Loucy (cell line): ENCODE measurements around the gene RORC.
"Not testable (repeated sequence)": the region's sequence is repeated elsewhere in the genome, so short reads cannot be mapped to it uniquely, and the experiment has no call there.

ENCODE experiments used
- H2AFZ ChIP-seq: fragments of 200-600 bp; sonication (generic); 2 replicates; pipeline ENCODE4 v1.6.0; 2016; ENCODE audit warnings: antibody characterized with exemption, mild to moderate bottlenecking, low read length, moderate library complexity
- H3F3A ChIP-seq: fragments of 200-600 bp; 2 replicates; pipeline ENCODE4 v1.6.0; 2016; ENCODE audit warnings: antibody characterized with exemption, low read depth, mild to moderate bottlenecking
- H3K27me3 ChIP-seq: fragments of 200-600 bp; sonication (generic); 2 replicates; pipeline ENCODE4 v1.6.1; 2014; ENCODE audit warnings: low read length, mild to moderate bottlenecking; ENCODE audit not compliant: insufficient read depth, poor library complexity, severe bottlenecking
- H3K36me3 ChIP-seq: fragments of 200-600 bp; sonication (generic); 2 replicates; pipeline ENCODE4 v1.6.1; 2016; ENCODE audit warnings: low read length; ENCODE audit not compliant: insufficient read depth
- H3K4me1 ChIP-seq: fragments of 200-600 bp; sonication (generic); 2 replicates; pipeline ENCODE4 v1.5.1; 2014; ENCODE audit warnings: low read length, mild to moderate bottlenecking; ENCODE audit not compliant: insufficient read depth, poor library complexity, severe bottlenecking
- H3K4me2 ChIP-seq: fragments of 200-600 bp; sonication (generic); 2 replicates; pipeline ENCODE4 v1.6.0; 2014; ENCODE audit warnings: antibody characterized with exemption, low read length, low read depth, mild to moderate bottlenecking; ENCODE audit not compliant: poor library complexity, severe bottlenecking
- H3K4me3 ChIP-seq: fragments of 200-600 bp; sonication (generic); 2 replicates; pipeline ENCODE4 v1.5.1; 2014; ENCODE audit warnings: low read length, mild to moderate bottlenecking, mixed read lengths; ENCODE audit not compliant: poor library complexity, severe bottlenecking
- H3K79me2 ChIP-seq: fragments of 200-600 bp; sonication (generic); 2 replicates; pipeline ENCODE4 v1.6.1; 2014; ENCODE audit warnings: low read length; ENCODE audit not compliant: insufficient read depth
- H3K9ac ChIP-seq: fragments of 200-600 bp; sonication (generic); 2 replicates; pipeline ENCODE4 v1.6.0; 2014; ENCODE audit warnings: mild to moderate bottlenecking, low read depth, low read length, moderate library complexity; ENCODE audit not compliant: poor library complexity, severe bottlenecking
- H3K9me2 ChIP-seq: fragments of 200-600 bp; sonication (generic); replicated peaks from 2 replicates; pipeline ENCODE4 v1.6.1; 2016; ENCODE audit warnings: low read depth, low read length, mixed read lengths
- H3K9me3 ChIP-seq: fragments of 200-600 bp; sonication (generic); 2 replicates; pipeline ENCODE4 v1.6.1; 2014; ENCODE audit warnings: mild to moderate bottlenecking, antibody characterized with exemption, low read length, low read depth; ENCODE audit not compliant: insufficient read depth
- H4K20me1 ChIP-seq: fragments of 200-600 bp; sonication (generic); 2 replicates; pipeline ENCODE4 v1.6.0; 2014; ENCODE audit warnings: antibody characterized with exemption, low read length, mild to moderate bottlenecking; ENCODE audit not compliant: insufficient read depth, poor library complexity, severe bottlenecking
- CTCF ChIP-seq: fragments of 200-600 bp; sonication (generic); conservative IDR thresholded peaks from 2 replicates; pipeline ENCODE4 v1.5.1; 2014; ENCODE audit warnings: mild to moderate bottlenecking, antibody characterized with exemption, low read length
- EZH2phosphoT487 ChIP-seq: fragments of 200-600 bp; IDR thresholded peaks from 2 replicates; pipeline ENCODE4 v1.6.1; 2018; ENCODE audit warnings: antibody characterized with exemption, mild to moderate bottlenecking, moderate library complexity, borderline replicate concordance

Gene RORC

GRCh38 chr1:151782741-151783140 lies 48.9 kb downstream of the RORC start:
- no peaks in the 10 kb centered on the region; the same call in 1 of the 2 replicates for H3K36me3 ChIP-seq
- no peaks in the 10 kb centered on the region for H3K4me1 ChIP-seq
- H3K4me2 ChIP-seq, result no peak overlapping the region
- no peaks in the 10 kb centered on the region for H3K9me3 ChIP-seq
- H3K9me2 ChIP-seq, result no peaks in the 10 kb centered on the region
- H4K20me1 ChIP-seq, result no peaks in the 10 kb centered on the region
- H3F3A ChIP-seq, result no peaks in the 10 kb centered on the region
- H3K4me3 ChIP-seq, result no peak overlapping the region
- H3K27me3 ChIP-seq, result no peaks in the 10 kb centered on the region
- H3K9ac ChIP-seq, result no peak overlapping the region
- TF ChIP-seq EZH2phosphoT487, result no peak
- TF ChIP-seq CTCF, result no peak
- H2AFZ ChIP-seq, result no peak overlapping the region
- H3K79me2 ChIP-seq, result no peaks in the 10 kb centered on the region

- not testable (repeated sequence) for H3K4me2 ChIP-seq, H3K36me3 ChIP-seq, H3K9me3 ChIP-seq, H3K4me1 ChIP-seq, H3K9me2 ChIP-seq, H3K79me2 ChIP-seq, H3F3A ChIP-seq, H3K9ac ChIP-seq, H3K27me3 ChIP-seq, H2AFZ ChIP-seq, H3K4me3 ChIP-seq, H4K20me1 ChIP-seq
Observed at GRCh38 chr1:151782026-151782425, 49.6 kb downstream of the RORC start.

- H3K4me1 ChIP-seq, result not testable (repeated sequence)
Observed at GRCh38 chr1:151780736-151781135, 50.9 kb downstream of the RORC start.

GRCh38 chr1:151779852-151780251 lies 51.8 kb downstream of the RORC start:
- Histone ChIP-seq H3K9me3 (no peaks in the 10 kb centered on the region), H2AFZ (no peak overlapping the region), H3K79me2 (no peaks in the 10 kb centered on the region), H3K9me2 (no peaks in the 10 kb centered on the region), H4K20me1 (no peaks in the 10 kb centered on the region), H3K9ac (no peak overlapping the region), H3K4me2 (no peak overlapping the region), H3K4me1 (no peaks in the 10 kb centered on the region), H3K4me3 (no peak overlapping the region), H3F3A (no peaks in the 10 kb centered on the region), H3K36me3 (no peaks in the 10 kb centered on the region; the same call in 1 of the 2 replicates), H3K27me3 (no peaks in the 10 kb centered on the region)
- TF ChIP-seq CTCF (no peak), EZH2phosphoT487 (no peak)

More at GRCh38 chr1:151780736-151781135, 50.9 kb downstream of the RORC start:
- H2AFZ ChIP-seq, H3K4me2 ChIP-seq, H3F3A ChIP-seq, H3K9me3 ChIP-seq, H3K36me3 ChIP-seq, H3K9me2 ChIP-seq, H4K20me1 ChIP-seq, H3K27me3 ChIP-seq, H3K9ac ChIP-seq, H3K79me2 ChIP-seq, H3K4me3 ChIP-seq: not testable (repeated sequence)
